Omental fat pad (tissue), 4 donors: ENCODE results near the gene TMEM147. TPM values are rescaled to one million over a fixed set of nuclear protein-coding genes. Genes with fewer than 3 reads are reported as not detected.

ENCODE experiments used
- ATAC-seq: fragments of 150-250 bp; one replicate; pipeline ENCODE4 v1.9.1; 2016; ENCODE audit warnings: mild to moderate bottlenecking, moderate library complexity; ENCODE audit not compliant: low FRiP score
- DNase-seq: peaks from one replicate; pipeline ENCODE4 v3.0.0-alpha.2; 2019; ENCODE audit warnings: low spot score
- total RNA-seq, 4 donors: library from RNA; depleted of rRNA; stranded (reverse); fragments of >200 nt; gene quantifications; one replicate each; pipeline ENCODE4 v1.1.0, GENCODE V29; 2016
- TF ChIP-seq, protein P1 (sequence below), 3 donors: fragments of 450-650 bp; IDR thresholded peaks; one replicate each; pipeline ENCODE4 v1.5.1; 2016 to 2017; ENCODE audit warnings: antibody characterized with exemption in 3 of 3, mild to moderate bottlenecking in 3 of 3, moderate library complexity in 2 of 3

The TMEM147 gene
- total RNA-seq, 4 donors from 2014 or later, result 67.1 to 114 (median 74.5) TPM

DNA sequence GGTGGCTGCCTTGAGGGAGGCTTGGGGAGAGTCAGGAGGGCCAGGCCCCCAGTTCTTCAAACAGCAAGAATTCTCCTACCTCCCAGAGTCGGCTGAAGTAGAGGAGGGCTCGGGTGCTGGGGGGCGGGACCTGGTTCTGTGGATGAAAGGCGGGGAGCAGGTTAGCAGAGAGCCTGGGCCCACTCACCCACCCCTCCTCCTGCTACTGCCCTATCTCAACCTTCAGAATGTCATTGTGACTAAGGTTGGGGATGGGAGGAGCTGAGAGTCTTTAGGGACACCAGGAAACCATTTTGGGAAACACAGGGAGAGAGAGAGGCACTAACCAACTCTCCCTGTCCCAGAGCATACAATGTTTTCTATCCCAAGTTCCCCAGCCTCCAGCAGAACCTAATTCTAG is 42.7 kb upstream of the TMEM147 start:
- no peak for ATAC-seq
- DNase-seq, result no peak
- TF ChIP-seq, protein P1, sequence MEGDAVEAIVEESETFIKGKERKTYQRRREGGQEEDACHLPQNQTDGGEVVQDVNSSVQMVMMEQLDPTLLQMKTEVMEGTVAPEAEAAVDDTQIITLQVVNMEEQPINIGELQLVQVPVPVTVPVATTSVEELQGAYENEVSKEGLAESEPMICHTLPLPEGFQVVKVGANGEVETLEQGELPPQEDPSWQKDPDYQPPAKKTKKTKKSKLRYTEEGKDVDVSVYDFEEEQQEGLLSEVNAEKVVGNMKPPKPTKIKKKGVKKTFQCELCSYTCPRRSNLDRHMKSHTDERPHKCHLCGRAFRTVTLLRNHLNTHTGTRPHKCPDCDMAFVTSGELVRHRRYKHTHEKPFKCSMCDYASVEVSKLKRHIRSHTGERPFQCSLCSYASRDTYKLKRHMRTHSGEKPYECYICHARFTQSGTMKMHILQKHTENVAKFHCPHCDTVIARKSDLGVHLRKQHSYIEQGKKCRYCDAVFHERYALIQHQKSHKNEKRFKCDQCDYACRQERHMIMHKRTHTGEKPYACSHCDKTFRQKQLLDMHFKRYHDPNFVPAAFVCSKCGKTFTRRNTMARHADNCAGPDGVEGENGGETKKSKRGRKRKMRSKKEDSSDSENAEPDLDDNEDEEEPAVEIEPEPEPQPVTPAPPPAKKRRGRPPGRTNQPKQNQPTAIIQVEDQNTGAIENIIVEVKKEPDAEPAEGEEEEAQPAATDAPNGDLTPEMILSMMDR (IDR thresholded peaks at IDR 0.05), result no peak

DNA sequence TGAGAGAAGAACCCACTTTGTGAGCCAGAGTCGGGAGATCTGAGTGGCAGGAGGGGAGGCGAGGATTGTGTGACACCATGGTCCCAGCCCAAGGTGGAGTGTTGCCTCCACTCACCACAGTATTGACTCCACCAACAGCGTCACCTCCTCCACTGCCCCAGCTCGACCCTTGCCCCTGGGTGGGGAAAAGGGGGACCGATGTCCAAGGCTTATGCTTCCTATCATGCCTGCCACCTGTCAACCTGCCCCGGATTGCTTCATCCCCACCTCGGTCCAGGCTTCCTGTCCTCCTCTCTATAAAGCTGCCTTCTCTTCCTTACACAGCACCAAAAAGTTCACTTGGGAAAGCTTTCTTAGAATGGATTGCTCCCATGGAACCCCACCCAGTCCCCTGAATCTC is 39.4 kb upstream of the TMEM147 start:
- TF ChIP-seq, protein P1 (IDR thresholded peaks at IDR 0.05), result no peak
- DNase-seq, result no peak
- no peak for ATAC-seq

DNA sequence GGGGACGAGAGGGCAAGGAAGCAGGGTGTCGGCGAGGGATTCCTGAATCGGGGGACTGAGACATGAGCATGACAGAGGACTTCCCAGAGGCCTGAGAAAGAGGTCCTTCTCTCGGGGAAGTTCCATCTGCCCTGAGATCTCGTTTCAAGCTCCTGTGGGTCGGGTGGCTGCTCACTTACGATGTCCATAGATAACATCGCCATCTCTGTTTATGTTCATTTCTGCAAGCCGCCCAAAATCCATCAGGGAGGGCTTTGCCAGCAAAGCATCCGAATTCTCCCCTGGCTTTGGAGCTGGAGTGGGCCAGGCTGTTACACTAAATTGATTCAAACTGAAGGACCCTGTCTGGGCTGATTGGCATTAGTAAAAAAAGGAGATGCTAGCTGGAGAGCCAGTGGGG is 37.9 kb upstream of the TMEM147 start:
- no peak for DNase-seq
- TF ChIP-seq, protein P1 (IDR thresholded peaks at IDR 0.05), result no peak
- ATAC-seq, result no peak

DNA sequence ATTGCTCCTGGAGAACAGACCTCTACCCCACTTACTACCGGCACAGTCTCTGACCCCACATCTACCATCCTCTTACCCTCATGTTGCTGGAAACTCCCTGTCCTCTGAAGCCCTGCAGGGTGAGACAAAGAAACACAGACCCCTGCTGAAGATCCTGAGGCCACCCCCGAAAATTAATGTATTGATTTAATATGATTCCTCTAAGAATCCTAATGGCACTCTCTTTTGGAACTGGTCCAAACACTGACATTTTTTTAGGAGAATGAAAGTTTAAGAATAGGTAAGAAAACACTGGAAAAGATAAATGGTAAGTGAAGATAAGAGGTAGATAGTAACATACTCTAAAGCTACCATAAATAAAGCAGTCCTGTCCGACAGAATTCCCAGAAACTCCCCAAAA is 37.3 kb upstream of the TMEM147 start:
- TF ChIP-seq, protein P1 (IDR thresholded peaks at IDR 0.05), result no peak
- ATAC-seq, result no peak
- no peak for DNase-seq

DNA sequence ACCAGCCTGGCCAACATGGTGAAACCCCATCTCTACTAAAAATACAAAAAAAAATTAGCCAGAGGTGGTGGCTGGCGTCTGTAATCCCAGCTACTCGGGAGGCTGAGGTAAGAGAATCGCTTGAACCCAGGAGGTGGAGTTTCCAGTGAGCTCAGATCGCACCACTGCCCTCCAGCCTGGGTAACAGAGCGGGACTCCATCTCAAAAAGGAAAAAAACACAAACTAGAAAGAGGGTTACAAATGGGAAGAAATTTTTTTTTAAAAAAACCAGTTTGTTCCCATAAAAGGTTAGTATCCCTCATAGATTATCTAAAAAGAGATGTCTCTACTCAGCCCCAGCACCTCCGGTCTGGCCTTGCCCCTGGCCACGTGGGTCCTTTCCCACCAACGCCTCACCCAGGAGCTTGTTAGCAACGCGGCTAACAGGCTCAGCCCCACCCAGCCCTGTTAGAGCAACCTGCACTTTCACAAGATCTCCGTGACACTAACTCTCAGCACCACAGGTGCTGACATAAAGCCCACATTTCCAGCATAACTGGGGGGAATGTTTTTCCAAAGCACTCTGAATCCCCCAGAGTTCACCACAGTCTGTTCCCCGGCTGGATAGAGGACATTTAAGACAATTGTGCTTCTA is 36.3 kb upstream of the TMEM147 start:
- DNase-seq (peak; percentile 51), ATAC-seq (peak; percentile 72)
- TF ChIP-seq, protein P1 (IDR thresholded peaks at IDR 0.05), result no peak

DNA sequence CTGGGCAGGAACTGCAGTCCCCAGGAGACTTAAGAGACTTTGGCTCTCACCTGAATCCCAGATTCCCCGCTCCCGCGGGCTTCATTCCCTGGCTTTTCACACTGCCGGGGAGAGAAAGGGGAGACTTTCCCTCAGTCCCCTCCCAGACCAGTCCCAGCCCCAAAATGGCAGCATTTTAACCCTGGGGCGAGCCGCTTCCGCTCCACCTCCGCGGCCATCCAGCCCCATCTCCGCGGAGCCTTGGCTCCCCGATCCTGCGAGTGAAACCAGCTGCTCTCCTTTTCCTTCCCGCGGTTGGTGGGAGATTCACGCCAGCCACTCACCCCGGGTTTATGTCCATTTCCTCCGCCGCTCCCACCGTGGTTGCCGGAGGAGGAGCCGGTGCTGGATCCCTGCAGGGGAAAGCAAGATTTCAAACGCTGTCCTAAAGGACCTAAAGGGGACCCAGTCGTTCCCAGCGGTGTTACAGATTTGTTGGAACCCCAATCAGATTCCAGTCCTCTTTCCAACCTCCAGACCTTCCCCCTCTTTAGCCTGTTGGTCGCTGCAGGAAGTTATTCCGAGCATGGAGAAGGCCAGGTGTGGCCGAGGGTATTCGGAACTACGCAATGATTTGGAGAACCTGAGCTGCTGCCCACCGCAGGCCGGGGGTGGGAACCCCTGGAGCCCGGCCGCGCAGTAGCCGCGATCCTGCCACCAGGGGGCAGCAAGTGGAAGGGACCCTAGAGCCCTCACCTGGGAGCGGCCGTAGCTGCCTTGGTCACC is 35.4 kb upstream of the TMEM147 start:
- DNase-seq (peak; percentile 75), ATAC-seq (peak; percentile 77)
- TF ChIP-seq, protein P1 (IDR thresholded peaks at IDR 0.05), result peak in 2 of 3 donors; percentile 19 to 86

DNA sequence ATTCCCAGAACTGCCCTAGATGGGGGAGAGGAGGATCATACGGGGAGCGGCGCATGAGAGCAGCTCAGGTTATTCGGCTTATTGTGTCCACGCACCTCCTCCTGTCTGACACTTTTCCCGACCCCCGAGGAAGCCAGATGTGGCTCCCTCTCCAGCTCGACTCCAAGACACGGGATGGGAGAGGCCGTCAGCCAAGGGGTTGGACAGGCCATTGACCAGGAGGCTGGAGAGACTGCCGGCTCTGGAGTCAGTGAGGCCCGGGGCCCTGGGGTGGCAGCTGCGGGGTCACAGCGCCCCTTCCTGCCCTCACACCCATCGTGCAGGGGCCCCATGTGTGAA is 34.8 kb upstream of the TMEM147 start:
- TF ChIP-seq, protein P1 (IDR thresholded peaks at IDR 0.05), result no peak
- DNase-seq (no peak), ATAC-seq (no peak)
